GM19239 (cell line): ENCODE results near the gene CGB1.
"Not testable (repeated sequence)": the region's sequence is repeated elsewhere in the genome, so short reads cannot be mapped to it uniquely, and the experiment has no call there.

Experiments
- DNase-seq: peaks from one replicate; pipeline ENCODE4 v3.0.0; 2011; ENCODE audit warnings: low spot score; ENCODE audit not compliant: insufficient read length
- FAIRE-seq: peaks from 2 replicates; lab custom pipeline; 2011; peaks lifted over from hg19 to GRCh38; lab: Jason Lieb, UNC

CGB1 gene

DNA sequence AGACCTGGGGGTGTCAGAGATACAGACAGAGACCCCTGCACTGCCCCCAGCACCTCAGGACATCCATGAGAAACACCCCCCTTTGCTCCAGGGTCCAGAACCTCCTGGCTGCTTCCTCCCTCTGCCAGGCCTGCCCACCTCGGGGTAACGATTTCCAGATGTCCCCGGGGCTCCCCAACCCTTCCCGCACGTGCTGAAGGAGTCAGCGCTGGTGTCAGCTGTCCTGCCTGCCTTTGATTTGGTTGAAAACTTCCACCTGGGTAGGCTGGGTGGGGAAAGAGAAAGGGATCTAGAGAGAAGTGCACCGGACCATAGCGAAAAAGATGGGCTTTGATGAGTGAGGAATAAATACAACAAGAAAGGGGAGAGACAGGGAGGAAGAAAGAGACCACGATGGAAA is 22.4 kb upstream of the CGB1 start:
- DNase-seq = no peak
- FAIRE-seq = no peak

DNA sequence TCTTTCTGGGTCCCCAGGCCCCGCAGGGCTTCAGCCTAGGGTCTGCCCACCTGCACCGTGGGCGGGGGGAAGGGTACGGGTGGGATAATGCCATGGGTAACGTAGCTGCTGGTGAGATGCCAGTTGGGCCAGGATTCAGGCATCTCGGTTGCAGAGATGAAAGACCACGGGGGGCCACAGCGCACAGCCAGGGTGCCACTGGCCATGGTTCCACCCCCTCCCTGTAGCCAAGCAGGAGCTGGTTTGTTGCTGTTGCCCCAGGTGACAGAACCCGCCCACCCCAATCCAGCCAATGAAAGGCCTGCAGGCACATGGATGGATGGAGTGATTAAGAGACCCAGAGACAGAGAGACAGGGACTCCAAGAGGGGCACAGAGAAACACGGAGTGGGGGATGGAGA is 21.9 kb upstream of the CGB1 start:
- no peak for FAIRE-seq
- no peak for DNase-seq

DNA sequence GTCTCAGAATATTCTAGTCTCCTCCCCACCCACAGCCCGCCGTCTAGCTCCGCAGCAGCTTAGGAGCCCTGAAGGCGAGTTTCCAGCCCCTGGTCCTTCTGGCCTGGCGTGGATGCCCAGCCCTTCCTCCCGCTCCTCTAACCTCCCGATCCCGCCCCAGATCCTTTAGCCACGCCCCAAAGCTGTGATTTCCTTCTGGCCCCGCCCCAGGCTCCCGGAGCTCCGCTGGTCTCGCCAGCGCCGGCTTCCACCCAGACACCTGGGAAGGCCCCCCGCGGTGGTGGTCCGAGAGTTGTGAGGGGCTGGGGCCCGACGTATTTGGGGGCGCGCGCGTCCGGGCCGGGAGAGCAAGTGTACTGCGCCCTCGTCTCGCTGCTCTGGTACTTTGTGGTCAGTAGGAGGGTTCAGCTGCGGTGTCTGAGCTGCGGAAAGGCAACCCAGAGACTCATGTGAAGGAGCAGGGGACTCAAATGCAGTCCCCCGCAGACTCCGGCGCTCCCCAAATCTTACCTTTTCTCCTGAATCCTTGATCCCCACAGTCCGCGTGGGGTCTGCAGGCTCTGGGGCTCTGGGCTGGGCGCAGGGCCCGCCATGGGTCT is 21.0 kb upstream of the CGB1 start, which contains the start of gene CGB7:
CGB7 (minus strand) TSS at position 114 of the 599 bp plus-strand sequence. CDS start 2,374 bp downstream, outside the sequence.
- no peak for FAIRE-seq
- no peak for DNase-seq

DNA sequence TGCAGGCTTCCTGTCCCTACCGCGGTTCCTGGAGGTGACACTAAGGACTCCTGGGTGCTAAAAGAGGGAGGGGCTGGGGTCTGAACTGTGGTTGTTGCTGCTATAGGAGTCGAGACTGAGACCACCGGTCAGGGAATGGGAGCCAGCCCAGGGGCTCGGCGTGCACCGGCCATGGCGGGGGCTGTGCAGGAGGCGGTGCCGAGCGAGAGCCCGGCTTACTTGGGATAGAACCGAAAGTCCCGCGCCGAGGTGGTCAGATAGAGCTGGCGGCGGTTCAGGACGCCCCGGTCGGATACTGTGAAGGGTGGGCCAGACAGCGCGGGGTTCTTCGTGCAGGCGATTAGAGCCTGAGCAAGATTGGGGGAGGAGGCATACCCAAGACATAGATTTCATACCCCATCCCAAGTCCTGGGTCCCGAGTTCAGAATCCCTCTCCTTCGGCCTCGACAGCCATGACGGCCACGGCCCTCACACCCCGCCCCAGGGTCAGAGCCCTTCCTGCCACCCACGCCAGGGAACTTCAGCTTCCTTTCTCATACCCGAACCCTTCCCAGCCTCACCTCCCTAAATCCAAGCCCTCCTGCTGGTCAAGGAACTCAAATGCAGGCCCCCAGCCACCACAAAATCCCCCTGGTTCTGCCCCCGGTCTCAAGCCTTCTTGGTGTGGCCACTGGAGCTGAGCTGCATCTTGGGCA is 20.4 kb upstream of the CGB1 start:
- FAIRE-seq = peak; percentile 23
- not testable (repeated sequence) for DNase-seq

DNA sequence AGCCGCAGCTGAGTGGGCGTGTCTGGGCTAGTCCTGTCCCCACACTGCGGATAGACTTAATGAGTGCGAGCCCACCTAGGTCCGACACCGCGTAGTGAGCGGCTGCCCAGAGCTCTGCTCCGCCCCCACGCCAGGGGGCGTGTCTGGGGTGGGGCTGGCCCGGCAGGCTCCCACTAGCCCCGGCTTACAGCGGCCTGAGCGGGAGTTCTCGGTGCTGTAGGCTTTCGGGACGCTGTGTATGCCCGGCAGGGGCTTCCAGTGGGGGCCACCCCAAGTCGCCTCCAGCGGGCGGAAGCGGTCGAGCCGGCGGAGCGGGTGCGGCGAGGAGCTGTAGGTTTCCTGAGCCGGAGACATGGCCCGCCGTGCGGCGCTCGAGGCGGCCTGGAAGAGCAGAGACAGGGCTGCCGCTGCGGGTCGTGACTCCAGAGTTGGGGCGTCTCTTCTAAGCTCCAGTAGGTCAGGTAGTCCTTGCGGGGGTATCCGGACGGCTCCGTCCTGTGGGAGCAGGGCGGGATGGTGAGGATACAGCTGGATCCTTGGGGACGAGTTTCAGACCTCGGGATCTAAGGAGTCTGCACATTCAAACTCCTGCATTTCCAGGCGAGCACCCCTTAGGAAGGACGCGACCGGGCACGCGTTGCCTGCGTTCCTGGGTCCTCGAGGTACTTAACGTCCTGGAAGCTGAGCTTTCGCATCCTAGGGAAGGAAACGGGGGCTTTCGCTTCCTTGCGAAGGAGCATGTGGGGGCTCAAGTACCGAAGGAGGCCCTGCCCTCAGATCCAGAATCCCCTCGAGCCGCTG is 19.6 kb upstream of the CGB1 start:
- DNase-seq (peak; percentile 90), FAIRE-seq (no peak)

DNA sequence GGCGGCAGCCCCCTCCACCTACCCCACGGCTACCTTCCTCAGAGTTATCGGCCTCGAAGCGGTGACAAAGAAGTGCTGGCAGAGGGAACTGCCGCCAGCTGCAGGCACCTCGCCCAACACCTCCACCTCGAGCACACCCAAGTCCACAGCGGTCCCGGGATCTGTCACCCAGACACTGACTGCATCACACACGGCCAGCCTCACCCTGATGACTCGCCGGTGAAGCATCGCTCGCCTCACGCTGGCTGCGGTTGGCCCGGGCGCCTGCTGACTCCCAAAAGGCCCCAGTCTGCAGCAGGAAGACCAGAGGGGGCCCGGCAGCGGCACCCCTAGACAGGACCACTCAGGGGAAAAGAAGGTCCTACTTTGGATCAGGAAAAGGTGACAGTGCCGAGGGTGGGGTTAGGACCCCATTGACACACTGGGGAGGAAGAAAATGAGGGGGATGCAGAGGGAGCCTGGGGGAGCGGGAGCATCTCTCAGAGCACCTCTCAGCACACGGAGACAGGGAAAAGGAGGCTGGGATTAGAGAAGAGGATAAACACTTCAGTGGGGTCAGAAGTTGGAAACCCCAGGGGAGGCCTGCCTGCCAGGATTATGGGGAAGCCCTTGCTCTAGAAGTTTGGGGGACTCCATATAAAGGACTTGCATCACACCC is 13.8 kb upstream of the CGB1 start:
- not testable (repeated sequence) for DNase-seq, FAIRE-seq

DNA sequence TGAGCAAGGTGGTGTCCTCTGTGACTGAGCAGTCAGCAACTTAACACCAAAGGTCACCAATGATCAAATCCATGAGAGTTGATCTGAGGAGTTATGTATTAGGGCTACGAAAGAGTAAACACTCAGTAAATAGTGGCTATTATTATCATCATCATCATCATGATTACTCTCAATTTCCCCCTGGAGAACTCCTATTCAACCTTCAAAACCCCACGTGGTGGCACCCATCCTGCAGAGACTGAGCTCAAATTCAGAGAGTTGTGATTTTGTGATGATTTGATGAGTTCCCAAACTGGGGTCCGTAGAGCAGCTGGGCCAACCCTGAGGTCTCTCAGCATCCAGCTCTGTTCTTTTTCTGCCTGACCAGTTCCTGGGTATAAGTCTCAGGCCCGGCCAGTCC is 13.1 kb upstream of the CGB1 start:
- not testable (repeated sequence) for FAIRE-seq

DNA sequence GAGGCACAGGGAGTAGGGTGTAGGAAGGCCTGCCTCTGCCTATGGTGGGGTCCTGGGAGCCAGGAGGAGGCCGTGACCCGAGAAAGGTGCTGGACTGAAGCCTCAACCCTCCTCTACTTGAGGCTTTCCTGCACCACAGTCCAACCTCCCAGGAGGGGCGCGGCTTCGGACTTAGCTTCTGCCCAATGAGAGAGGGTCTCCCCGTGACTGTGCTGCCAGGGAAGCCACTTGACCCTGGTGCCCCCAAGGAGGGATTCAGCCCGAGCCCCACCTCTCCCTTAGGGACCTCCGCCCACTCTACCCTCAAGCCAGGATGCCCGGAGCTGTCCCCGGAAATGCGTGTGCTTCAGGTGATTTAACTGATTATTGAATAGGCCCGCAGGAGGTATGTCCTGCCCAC is 12.3 kb upstream of the CGB1 start, which contains the start of gene CGB8:
CGB8 (minus strand) TSS at position 101 of the 400 bp plus-strand sequence. CDS start 372 bp downstream, outside the sequence.
- not testable (repeated sequence) for DNase-seq, FAIRE-seq

More for the DNA sequence above, 13.1 kb upstream of the CGB1 start:
- not testable (repeated sequence) for DNase-seq

DNA sequence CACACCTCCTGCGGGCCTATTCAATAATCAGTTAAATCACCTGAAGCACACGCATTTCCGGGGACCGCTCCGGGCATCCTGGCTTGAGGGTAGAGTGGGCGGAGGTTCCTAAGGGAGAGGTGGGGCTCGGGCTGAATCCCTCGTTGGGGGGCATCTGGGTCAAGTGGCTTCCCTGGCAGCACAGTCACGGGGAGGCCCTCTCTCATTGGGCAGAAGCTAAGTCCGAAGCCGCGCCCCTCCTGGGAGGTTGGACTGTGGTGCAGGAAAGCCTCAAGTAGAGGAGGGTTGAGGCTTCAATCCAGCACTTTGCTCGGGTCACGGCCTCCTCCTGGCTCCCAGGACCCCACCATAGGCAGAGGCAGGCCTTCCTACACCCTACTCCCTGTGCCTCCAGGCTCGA is 6.9 kb upstream of the CGB1 start, which contains the start of gene CGB5:
CGB5 (plus strand) TSS at position 301 of the 400 bp plus-strand sequence. CDS start 362 bp downstream, outside the sequence.
- DNase-seq, FAIRE-seq: not testable (repeated sequence)

DNA sequence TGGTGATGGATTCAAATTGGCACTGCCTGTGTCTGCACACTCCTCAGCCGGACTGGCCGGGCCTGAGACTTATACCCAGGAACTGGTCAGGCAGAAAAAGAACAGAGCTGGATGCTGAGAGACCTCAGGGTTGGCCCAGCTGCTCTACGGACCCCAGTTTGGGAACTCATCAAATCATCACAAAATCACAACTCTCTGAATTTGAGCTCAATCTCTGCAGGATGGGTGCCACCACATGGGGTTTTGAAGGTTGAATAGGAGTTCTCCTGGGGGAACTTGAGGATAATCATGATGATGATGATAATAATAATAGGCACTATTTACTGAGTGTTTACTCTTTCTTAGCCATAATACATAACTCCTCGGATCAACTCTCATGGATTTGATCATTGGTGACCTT is 6.0 kb upstream of the CGB1 start:
- DNase-seq, FAIRE-seq: not testable (repeated sequence)

DNA sequence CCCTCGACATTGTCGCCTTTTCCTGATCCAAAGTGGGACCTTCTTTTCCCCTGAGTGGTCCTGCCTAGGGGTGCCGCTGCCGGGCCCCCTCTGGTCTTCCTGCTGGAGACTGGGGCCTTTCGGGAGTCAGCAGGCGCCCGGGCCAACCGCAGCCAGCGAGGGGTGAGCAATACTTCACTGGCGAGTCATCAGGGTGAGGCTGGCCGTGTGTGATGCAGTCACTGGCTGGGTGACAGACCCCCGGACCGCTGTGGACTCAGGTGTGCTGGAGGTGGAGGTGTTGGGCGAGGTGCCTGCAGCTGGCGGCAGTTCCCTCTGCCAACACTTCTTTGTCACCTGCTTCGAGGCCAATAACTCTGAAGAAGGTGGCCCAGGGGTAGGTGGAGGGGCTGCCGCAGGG is 5.5 kb upstream of the CGB1 start:
- DNase-seq = no peak
- no peak for FAIRE-seq

DNA sequence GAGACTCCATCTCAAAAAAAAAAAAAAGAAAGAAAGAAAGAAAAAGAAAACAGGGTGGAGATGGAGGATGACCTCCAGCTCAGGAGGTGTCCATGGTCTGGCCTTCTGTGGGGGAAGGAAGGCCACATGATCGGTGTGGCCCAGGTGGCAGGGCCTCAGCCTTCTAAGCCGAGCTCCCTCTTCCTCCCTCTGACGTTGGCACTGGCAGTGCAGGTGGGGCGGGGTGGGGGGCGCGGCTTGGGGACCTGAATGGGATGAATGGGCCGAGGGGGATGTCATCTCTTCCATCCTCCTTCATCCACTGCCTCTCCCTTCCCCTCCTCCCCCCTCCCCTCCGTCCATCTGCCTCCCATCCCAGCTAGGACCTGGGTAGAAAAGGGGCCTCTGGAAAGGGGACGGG is 3.0 kb upstream of the CGB1 start:
- not testable (repeated sequence) for FAIRE-seq, DNase-seq

DNA sequence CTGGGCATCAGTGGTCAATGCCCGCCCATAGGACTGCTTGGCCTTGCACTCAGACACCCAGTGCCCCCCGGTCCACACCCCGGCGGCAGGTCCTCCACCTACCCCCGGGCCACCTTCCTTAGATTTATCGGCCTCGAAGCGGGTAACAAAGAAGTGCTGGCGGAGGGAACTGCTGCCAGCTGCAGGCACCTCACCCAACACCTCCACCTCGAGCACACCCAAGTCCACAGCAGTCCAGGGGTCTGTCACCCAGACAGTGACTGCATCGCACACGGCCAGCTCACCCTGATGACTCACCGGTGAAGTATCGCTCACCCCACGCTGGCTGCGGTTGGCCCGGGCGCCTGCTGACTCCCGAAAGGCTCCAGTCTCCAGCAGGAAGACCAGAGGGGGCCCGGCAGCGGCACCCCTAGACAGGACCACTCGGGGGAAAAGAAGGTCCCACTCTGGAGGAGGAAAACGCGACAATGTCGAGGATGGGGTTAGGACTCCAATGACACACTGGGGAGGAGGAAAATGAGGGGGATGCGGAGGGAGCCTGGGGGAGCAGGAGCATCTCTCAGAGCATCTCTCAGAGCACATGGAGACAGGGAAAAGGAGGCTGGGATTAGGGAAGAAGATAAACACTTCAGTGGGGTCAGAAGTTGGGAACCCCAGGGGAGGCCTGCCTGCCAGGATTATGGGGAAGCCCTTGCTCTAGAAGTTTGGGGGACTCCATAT is 2.0 kb upstream of the CGB1 start:
- FAIRE-seq, DNase-seq: not testable (repeated sequence)

DNA sequence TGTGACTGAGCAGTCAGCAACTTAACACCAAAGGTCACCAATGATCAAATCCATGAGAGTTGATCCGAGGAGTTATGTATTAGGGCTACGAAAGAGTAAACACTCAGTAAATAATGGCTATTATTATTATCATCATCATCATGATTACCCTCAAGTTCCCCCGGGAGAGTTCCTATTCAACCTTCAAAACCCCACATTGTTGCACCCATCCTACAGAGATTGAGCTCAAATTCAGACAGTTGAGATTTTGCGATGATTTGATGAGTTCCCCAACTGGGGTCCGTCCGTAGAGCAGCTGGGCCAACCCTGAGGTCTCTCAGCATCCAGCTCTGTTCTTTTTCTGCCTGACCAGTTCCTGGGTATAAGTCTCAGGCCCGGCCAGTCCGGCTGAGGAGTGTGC is 1.4 kb upstream of the CGB1 start:
- not testable (repeated sequence) for DNase-seq, FAIRE-seq

DNA sequence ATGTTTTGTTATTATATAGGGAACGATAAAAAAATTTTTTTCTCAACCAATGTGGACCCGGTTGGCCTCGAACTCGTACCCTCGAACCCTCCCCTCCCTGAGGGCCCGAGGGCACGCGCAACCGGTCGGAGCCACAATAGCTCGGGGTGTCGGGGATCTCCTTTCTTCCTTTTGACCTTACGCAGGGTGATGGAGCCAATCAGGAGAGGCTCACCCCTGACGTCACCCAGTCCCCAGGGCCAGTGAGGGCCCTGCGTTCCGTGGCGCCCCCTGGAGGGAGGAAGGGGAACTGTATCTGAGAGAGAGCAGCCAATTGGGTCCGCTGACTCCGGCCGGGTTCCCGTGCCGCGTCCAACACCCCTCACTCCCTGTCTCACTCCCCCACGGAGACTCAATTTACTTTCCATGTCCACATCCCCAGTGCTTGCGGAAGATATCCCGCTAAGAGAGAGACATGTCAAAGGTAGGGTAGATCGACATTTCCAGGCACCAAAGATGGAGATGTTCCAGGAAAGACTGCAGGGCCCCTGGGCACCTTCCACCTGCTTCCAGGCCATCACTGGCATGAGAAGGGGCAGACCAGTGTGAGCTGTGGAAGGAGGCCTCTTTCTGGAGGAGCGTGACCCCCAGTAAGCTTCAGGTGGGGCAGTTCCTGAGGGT is 4.9 kb downstream of the CGB1 start, which contains the start of gene CGB2:
CGB2 (plus strand) TSS at position 249 of the 660 bp plus-strand sequence; CDS start at position 455, 206 bp downstream.
- DNase-seq, FAIRE-seq: not testable (repeated sequence)

DNA sequence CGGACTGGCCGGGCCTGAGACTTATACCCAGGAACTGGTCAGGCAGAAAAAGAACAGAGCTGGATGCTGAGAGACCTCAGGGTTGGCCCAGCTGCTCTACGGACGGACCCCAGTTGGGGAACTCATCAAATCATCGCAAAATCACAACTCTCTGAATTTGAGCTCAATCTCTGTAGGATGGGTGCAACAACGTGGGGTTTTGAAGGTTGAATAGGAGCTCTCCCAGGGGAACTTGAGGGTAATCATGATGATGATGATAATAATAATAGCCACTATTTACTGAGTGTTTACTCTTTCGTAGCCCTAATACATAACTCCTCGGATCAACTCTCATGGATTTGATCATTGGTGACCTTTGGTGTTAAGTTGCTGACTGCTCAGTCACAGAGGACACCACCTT is 6.4 kb downstream of the CGB1 start:
- not testable (repeated sequence) for FAIRE-seq, DNase-seq

DNA sequence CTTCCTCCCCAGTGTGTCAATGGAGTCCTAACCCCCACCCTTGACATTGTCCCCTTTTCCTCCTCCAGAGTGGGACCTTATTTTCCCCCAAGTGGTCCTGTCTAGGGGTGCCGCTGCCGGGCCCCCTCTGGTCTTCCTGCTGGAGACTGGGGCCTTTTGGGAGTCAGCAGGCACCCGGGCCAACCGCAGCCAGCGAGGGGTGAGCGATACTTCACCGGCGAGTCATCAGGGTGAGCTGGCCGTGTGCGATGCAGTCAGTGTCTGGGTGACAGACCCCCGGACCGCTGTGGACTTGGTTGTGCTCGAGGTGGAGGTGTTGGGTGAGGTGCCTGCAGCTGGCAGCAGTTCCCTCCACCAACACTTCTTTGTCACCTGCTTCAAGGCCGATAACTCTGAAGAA is 6.9 kb downstream of the CGB1 start:
- DNase-seq, FAIRE-seq: not testable (repeated sequence)

DNA sequence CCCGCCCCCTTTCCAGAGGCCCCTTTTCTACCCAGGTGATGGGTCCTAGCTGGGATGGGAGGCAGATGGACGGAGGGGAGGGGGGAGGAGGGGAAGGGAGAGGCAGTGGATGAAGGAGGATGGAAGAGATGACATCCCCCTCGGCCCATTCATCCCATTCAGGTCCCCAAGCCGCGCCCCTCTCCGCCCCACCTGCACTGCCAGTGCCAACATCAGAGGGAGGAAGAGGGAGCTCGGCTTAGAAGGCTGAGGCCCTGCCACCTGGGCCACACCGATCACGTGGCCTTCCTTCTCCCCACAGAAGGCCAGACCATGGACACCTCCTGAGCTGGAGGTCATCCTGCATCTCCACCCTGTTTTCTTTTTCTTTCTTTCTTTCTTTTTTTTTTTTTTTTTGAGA is 8.0 kb downstream of the CGB1 start:
- FAIRE-seq, DNase-seq: not testable (repeated sequence)

DNA sequence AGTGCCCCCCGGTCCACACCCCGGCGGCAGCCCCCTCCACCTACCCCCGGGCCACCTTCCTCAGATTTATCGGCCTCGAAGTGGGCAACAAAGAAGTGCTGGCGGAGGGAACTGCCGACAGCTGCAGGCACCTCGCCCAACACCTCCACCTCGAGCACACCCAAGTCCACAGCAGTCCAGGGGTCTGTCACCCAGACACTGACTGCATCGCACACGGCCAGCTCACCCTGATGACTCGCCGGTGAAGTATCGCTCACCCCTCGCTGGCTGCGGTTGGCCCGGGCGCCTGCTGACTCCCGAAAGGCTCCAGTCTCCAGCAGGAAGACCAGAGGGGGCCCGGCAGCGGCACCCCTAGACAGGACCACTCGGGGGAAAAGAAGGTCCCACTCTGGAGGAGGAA is 11.1 kb downstream of the CGB1 start:
- not testable (repeated sequence) for DNase-seq, FAIRE-seq
